GM20431 (cell line): Measurements from ENCODE around the gene CUBN.

ENCODE experiments used
- in situ Hi-C: fragments of 300-500 bp; cut with MseI, MboI; formaldehyde crosslinking; loops from one replicate; pipeline ENCODE4 v1.15.0; 2020; ENCODE audit warnings: low sequenced_read_pairs; ENCODE audit not compliant: unreplicated experiment

The CUBN gene

GRCh38 chr10:17053061-17053460, 76.5 kb downstream of the CUBN start:
- in situ Hi-C loops = no loop called here

DNA sequence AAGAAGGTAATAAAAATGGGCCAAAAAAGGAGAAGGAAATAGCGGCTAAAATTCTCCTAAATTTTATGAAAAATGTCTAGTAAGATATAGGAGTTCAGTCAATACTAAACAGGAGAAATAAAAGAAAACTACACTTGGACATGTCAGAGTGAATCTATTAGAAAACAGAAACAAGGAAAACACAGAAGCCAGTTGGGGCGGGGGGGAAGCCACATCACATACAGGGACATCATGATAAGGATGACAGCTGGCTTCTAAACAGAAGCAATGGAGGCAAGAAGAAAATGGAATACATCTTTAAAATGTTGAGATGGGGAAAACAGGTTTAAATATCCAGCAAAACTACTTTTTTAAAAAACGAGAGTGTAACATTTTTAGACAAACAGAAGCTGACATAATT, 77.8 kb downstream of the CUBN start:
- in situ Hi-C loops = no loop called here

- in situ Hi-C loops = no loop called here
These were observed 80.4 kb downstream of the CUBN start for GRCh38 chr10:17049195-17049594.

DNA sequence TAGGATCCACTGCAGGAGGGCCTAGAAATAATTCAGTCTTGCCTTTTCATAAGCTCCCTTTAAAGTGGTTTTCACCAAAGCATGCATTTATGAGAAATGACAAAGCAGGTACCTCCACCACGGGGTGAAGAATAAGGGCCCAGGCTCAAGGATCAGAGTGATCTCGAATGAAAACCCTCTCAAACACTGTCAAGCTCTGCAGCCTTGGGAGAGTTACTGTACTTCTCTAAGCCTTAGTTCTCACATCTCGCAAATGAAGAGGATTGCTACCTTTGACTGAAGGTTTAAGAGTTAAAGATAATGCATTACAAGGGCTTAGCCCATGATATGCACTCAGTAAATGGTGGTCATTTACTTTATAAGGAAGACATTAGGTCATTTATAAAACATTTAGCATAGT, 81.7 kb downstream of the CUBN start:
- in situ Hi-C loops = no loop called here

- in situ Hi-C loops = no loop called here
These were observed 82.6 kb downstream of the CUBN start for GRCh38 chr10:17046989-17047388.

- in situ Hi-C loops = no loop called here
These were observed 86.0 kb downstream of the CUBN start for GRCh38 chr10:17043586-17043985.

- in situ Hi-C loops = no loop called here
These were observed 87.7 kb downstream of the CUBN start for GRCh38 chr10:17041626-17042520.

DNA sequence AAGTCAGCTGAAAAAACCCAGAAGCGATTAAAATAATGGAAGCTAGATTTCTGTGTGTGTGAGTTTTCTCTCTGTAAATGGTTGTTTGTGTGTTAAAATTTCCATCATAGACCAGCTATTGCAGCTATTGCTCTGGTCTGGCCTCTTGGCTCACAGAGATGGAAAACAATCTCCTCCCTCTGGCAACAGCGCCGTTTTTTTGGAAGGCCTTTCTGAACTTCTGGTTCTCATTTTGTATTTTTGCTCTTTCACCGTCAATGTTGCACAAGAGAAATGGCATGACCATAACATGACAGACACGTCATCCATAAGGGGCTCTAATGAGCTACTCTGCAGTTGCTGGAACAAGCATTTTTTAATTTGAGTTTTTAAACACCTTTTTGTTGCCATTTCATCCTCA, 91.0 kb downstream of the CUBN start:
- in situ Hi-C loops = no loop called here

- in situ Hi-C loops = no loop called here
These were observed 91.7 kb downstream of the CUBN start for GRCh38 chr10:17037910-17038309.

DNA sequence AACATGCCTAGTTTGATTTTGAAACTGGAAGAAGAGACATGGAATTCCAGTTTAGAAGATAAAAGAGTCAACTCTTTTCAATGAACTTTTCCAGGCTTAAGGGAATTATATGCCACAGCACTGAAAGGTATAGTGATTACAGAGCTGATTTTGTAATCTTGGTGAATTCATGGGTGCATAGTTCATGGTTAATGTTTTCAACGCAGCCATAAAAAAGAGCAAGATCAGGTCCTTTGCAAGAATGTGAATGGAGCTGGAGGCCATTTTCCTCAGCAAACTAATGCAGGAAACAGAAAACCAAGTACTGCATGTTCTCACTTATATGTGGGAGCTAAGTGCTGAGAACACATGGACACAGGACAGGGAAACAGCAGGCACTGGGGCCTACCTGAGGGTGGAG, 94.2 kb downstream of the CUBN start:
- in situ Hi-C loops = no loop called here

- in situ Hi-C loops = no loop called here
These were observed 95.9 kb downstream of the CUBN start for GRCh38 chr10:17033529-17034260.

DNA sequence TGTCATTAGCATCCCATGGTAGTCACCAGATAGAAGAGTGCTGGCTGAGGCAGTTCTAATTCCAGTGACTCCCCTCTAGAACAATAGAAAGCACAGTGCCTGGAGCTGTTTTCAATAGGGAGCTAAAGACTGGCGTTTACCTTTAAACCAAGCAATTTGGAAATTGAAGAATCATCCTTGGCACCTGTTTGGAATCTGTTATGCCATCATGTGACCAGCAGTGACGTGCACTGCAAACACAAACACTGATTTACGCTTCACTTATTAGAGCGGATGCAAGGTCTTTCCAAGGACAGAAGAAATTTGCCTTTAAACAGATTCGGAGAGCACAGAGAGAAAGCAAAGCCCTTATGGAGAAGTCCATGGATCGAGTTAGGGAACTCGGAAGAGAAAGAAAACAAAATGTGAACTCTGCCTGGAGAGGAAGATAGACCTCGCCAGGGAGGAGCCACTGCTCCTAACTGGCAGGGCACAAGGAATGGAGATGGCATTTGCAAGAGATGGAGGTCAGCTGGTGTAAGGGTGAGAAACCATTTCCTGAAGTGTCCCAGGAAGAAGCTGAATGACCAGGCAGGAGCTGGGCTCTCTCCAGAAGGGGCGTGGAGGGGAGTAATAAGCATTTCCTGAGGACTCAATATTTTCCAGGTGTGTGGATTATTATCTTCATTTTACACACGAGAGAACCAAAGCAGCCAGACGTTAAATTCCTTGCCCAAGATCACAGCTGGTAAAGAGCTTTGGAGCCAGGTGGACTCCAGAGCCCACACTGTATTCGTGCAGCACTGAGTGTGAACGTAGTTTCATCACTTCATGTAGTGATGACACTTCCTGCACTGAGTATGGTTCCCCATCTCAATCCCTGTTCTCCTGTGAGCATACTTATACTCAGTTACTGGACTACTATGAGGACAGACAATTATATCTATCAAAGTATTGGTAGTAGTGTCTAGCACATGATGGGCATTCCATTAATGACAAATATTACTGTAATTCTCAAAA, 97.7 kb downstream of the CUBN start:
- in situ Hi-C loops = no loop called here

DNA sequence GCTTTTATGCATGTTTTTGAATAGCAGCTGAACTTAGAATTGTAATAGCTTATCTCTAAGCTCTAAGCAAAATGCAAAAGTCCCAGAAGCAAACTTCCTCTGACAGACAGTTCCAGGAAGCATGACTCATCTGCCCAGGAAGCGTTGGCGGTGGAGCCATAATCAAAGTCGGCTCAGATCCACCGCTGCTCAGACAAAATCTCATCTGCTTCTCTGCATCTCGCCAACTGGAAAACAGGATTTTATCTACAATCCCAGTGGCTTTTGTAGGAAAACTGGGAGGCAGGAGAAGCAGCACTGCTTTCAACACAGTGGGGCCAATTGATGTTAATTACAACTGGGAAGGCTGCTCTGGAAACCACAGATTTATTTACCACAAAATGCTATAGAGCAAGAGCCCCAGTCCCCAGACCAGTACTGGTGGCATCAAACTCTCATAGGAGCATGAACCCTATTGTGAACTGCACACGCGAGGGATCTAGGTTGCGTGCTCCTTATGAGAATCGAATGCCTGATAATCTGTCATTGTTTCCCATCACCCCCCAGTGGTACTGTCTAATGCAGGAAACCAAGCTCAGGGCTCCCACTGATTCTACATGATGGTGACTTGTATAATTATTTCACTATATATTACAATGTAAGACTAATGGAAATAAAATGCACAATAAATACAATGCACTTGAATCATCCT, 99.9 kb downstream of the CUBN start:
- in situ Hi-C loops = no loop called here

- in situ Hi-C loops = no loop called here
These were observed 100.4 kb downstream of the CUBN start for GRCh38 chr10:17029239-17029580.

DNA sequence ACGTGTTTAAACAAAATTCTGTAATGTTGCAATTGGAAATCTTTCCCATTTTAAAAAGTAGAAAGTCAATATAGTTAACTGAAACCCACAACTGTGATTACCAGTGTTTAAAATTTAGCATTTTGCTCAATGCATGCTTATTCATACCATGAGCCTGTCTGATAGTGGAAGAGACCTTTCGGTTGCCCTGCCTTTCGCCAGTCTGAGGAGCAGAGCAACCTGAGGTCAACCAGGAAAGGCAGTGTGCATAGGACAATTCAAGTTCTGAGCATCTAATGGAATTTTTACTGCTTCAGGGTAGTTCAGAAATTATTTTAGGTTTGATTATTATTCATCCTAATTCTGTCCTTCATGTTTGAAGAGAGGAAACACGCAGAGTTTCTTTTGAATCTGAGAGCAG, 100.8 kb downstream of the CUBN start:
- in situ Hi-C loops = no loop called here

- in situ Hi-C loops = no loop called here
These were observed 102.7 kb downstream of the CUBN start for GRCh38 chr10:17026686-17027485.

DNA sequence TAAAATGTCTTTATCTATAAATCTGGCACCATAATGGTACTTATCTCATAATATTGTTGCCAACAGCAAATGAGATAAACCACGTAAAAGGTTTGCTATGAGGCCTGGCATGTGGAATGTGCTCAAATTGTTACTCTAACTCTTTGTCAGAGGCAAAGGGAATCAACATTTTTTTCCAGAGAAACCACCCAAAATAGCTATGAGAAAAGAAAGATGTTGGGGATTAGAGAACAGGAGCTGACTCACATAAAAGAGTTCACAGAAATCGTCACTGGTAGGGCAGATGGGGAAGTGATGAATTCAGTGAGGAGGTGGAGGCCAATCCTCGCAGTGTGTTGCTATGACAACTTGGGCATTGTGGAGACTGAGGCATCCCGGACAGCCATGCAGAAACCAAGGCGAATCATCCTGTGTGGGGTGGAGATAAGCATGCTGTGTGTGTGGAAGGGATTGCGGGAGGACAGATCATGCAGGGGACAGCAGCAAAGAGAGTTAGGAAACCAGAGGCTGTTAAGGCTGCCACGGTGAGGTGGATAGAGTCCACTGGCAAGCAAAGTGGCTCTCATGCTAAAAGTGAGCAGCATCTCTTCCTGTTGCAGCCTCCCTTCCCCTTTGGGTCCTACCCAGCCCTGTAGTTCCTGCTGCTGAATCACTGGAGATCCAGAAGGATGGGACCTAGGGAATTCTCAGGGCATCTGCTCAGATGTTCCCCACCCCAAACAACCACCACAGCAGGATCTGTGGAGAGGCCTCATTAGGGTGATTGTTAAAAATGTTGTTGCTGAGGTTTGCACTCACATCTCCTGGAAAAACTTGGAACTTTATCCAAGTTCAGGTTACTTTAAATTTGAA, 103.9 kb downstream of the CUBN start:
- in situ Hi-C loops = no loop called here

- in situ Hi-C loops = no loop called here
These were observed 105.2 kb downstream of the CUBN start for GRCh38 chr10:17024461-17024860.
